HK-2 (cell line): ENCODE results near the gene KCNA10.
A peak's percentile ranks its signal among the peaks of the same experiment; 100 is the strongest.
"Not testable (repeated sequence)": the region's sequence is repeated elsewhere in the genome, so short reads cannot be mapped to it uniquely, and the experiment has no call there.

Experiments
- DNase-seq: peaks from one replicate; pipeline ENCODE4 v3.0.0-alpha.2; 2018; ENCODE audit not compliant: unreplicated experiment

Gene KCNA10

GRCh38 chr1:110533230-110533629 is 14.3 kb upstream of the KCNA10 start:
- DNase-seq: no peak

GRCh38 chr1:110529011-110529410 is 10.0 kb upstream of the KCNA10 start:
- DNase-seq: no peak

- no peak for DNase-seq
These were observed 7.3 kb upstream of the KCNA10 start for GRCh38 chr1:110526201-110526780.

DNA sequence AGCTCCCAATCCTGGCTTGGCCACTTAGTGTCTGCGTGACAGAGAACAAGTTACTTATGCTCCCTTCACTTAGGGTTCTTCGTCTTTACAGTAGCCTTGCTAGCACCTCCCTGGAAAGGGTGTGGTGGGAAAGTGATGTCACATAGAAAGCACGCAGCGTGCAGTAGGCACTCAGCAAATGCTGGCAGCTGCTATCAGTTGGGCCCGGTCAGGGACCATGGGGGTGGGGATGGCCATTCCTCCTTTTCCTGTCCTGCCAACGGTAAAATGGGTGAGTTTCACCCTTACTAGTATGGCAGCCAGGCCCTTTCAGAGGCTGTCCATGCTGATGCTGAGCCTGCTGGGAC is 6.2 kb upstream of the KCNA10 start:
- no peak for DNase-seq

DNA sequence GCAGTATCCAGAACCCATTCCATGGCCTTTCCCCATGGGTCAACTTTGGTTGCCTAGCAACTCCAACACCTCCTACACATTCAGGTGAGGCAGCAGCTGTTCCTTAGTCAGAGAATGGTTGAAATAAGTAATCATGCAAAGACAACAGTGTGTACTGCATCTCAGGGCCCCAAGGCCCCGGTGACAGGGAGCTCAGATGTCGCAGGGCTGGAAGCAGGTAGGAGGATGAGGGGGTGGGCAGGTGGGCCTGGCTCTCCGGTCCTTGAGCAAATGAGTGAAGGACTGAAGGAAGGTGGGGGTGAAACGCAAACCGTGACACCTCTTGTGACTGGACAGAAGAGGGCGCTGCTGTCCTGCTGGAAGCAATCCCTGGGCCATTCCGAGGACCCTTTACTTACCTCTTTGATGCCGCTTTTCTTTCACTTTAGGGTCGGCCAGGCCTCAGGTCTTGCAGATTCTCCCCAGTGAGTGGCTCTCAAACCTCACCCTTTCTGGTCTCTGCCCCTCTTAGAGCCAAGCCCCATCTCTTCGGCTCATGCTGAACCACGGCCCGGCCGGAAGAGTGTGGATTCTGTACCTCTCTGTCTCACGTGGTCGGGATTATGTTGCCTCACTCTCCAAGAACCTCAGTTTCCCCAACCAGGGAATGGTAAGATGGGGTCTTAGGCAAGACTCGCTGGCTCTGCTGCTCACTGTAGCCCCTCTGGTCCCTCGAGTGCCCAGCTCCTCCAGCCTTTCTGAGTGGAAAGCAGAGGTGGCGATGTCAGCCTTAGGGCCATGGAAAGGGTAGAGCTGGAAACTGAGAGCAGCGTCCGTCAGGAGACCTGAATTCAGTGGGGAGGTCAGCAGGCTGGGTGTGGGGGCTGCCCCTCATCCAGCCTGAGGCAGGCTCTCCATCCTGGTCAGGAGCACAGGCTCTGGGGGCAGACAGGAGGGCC is 5.6 kb upstream of the KCNA10 start:
- DNase-seq: peak; percentile 34

- no peak for DNase-seq
These were observed 4.0 kb upstream of the KCNA10 start for GRCh38 chr1:110523011-110523410.

DNA sequence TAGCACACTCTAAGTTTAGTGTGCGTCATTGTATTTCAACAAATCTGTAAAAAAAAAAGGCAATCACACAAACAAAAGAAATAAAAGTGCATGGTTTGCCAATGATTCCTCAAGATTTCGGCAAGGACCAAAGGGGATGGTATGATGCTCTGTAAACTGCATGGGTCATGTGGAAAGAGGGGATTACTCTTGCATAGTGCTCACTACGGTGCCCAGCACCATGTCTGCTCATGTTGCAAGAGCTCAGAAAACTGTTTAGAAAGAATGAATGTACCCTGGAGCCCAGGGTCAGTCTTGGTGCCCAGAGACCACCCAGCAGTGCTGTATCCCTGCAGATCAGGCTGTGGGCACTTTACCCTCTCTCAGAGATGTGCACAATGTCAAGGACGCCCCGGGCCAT is 3.6 kb upstream of the KCNA10 start:
- no peak for DNase-seq

GRCh38 chr1:110520827-110521226 is 1.9 kb upstream of the KCNA10 start:
- DNase-seq: no peak

DNA sequence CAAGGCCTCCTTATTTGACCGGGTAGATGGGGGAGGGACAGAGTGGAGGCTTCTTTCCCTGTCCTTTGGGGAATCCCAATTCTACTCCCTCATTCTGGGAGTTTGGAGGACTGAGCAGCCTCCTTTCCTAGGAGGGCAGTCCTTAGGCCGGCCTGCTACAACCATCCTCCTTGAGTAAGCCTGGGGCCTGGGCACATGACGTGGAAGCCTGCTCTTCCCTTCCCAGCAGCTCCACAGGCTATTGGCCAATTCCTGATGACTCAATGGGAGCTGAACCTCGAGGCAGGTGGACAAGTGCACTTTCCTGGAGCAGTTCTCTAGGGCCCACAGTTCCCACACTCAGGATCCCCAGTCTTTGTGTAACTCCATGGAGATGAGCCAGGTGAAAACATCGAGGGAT is 3.1 kb downstream of the KCNA10 start:
- no peak for DNase-seq

- DNase-seq: no peak
These were observed 3.9 kb downstream of the KCNA10 start for GRCh38 chr1:110515041-110515440.

DNA sequence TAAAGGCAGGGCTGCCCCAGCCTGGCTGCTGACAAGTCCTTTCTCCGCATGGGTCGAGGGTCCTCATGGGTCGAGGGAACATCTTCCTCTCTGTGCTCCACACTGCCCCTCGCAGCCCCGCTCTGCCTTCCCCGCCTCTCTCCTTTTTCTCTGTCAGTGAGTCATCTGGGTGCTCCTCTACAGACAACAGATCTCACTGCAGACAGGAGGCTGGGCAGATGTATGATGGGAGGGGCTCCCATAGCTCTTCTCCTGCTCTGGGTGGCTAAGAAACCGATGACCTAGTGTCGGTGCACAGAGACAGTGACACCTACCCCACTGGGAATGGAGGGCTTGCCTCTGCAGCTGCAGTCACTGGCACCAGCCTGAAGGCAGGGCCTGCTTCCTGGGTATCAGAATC is 5.5 kb downstream of the KCNA10 start:
- no peak for DNase-seq

DNA sequence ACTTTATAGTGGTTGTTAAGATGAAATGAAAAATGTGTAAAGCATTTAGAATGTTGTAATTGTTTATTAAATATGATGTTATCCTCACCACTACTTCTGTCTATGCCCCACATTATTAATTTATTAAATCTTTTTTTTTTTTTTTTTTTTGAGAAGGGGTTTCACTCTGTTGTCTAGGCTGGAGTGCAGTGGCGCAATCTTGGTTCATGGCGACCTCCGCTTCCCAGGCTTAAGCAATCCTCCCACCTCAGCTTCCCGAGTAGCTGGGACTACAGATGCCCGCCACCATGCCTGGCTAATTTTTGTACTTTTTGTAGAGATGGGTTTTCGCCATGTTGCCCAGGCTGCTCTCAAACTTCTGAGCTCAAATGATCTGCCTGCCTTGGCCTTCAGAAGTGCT is 7.5 kb downstream of the KCNA10 start:
- DNase-seq: no peak

DNA sequence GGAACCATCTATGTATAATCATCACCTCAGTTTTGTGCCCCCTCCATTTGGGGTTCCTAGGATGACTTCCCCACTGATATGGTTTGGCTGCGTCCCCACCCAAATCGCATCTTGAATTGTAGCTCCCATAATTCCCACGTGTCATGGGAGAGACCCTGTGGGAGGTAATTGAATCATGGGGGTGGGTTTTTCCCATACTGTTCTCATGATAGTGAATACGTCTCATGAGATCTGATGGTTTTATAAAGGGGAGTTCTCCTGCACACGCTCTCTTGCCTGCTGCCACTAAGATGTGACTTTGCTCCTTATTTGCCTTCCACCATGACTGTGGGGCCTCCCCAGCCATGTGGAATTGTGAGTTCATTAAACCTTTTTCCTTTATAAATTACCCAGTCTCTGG is 8.1 kb downstream of the KCNA10 start:
- DNase-seq: not testable (repeated sequence)

GRCh38 chr1:110509655-110510054 is 9.3 kb downstream of the KCNA10 start:
- no peak for DNase-seq

GRCh38 chr1:110508028-110508940 is 10.7 kb downstream of the KCNA10 start:
- DNase-seq: no peak

GRCh38 chr1:110506541-110506940 is 12.4 kb downstream of the KCNA10 start:
- no peak for DNase-seq

DNA sequence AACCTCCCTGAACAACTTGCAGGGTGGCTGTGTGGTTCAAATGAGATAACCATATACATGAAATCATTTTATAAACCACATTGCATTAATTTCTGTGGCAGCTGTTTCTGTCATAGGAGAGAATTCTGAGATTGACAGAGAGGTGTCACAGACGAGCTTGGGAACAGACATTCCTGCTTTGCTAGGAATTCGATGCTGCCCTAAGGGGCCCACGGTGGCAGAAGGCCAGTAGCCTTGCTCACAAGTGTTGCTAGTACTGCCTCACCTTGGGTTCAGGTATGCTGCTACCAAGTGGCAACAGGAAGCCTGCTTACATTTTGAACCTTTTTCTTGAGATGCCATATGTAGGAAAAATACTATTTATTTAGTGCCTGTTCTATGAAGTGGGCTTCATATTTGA is 13.4 kb downstream of the KCNA10 start:
- DNase-seq: no peak

DNA sequence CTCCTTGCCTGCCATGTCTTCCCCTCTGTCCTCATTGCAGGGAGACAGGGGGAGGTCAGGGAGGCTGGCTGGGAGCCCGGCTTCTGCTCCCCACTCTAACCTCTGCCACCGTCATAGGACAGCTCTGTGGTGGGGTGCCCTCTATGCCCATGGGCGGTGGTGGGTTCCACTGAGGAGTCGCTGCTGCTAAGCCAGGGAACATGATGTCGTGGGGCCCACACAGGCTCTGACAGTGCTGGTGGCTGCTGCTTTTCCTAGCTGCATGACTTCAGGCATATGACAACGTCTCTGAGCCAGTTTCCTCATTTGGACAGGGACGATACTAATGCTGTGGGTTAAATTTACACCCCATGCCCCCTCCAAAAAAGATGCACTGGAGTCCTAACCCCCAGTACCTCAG is 14.7 kb downstream of the KCNA10 start:
- DNase-seq: no peak

DNA sequence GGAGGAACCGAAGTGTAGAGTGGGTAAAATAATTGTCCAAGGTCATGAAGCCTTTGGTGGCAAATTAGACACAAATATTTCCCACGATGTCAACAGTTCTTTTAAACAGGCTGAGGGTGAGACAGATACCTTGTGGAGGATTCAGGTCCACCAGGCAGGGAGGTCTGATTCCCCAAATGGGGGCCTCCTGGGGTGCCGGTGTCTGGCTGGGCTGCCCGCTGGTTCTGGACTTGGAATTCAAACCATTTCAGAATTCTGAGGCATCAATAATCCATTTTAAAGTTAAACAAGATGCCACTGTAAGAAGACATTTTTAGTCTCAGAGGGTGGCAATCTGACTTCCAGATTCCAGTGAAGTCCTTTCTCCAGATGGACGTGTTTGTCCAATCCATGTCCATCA is 15.5 kb downstream of the KCNA10 start:
- DNase-seq: no peak

DNA sequence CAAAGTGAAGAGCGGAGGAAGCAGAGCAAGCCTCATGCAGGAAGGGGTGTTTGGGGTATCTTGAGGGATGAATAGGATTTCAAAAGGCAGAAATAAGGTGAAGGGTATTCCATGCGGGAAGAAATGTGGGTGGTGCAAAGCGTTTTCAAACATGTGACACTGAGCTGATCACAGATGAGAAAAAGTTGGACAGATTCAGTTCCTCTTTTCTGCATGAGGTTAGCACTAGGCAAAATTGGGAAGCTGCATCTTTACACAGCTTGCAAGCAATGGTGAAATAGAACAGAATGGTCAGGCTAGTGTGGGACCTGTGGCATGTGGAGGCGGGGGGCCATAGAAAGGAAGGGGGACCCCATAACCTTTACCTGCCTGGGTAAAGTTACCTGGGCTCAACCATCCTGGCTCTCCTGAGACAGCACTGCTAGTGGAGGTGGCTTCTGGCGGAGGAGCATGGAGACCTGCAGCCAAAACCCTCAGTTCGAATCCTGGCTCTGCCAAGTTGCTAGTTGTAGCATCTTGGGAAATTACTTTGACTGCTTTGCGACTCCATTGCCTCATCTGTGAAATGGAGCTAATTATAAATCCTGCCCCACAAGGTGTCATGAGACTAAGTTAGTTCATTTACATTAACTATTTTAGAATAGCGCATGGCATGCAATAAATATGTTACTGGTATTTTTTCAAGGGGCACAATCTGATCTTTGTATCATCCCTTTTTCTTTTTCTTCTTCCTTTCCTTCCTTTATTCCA is 16.4 kb downstream of the KCNA10 start:
- DNase-seq: no peak

GRCh38 chr1:110501488-110502132 is 17.4 kb downstream of the KCNA10 start:
- DNase-seq: no peak
